Cardiac muscle cell (in vitro differentiated cells and primary cell): ENCODE data around the gene CFAP46. TPM values are rescaled to one million over a fixed set of nuclear protein-coding genes. Genes with fewer than 3 reads are reported as not detected.
"Not testable (repeated sequence)": the region's sequence is repeated elsewhere in the genome, so short reads cannot be mapped to it uniquely, and the experiment has no call there.

Experiments used
- DNase-seq, 2 donors: peaks; one replicate each; pipeline versions ENCODE4 v3.0.0 to v3.0.0-alpha.2; 2010 to 2017; ENCODE audit warnings: low read depth in 1 of 2, low spot score in 1 of 2
- H3K27ac ChIP-seq: fragments of 200-600 bp; sonication (generic); 2 replicates; pipeline ENCODE4 v1.5.1; 2016
- H3K27me3 ChIP-seq: fragments of 200-600 bp; sonication (generic); 2 replicates; pipeline ENCODE4 v1.6.0; 2016; ENCODE audit warnings: control low read depth
- H3K36me3 ChIP-seq: fragments of 200-600 bp; sonication (generic); 2 replicates; pipeline ENCODE4 v1.5.1; 2016; ENCODE audit warnings: control low read depth
- H3K4me1 ChIP-seq: fragments of 200-600 bp; sonication (generic); 2 replicates; pipeline ENCODE4 v1.8.1; 2017; ENCODE audit warnings: low read depth, mild to moderate bottlenecking, mixed run types
- H3K4me3 ChIP-seq: fragments of 200-600 bp; sonication (generic); 2 replicates; pipeline ENCODE4 v1.5.1; 2016; ENCODE audit warnings: mild to moderate bottlenecking
- H3K9me3 ChIP-seq: fragments of 200-600 bp; sonication (generic); 2 replicates; pipeline ENCODE4 v1.5.1; 2017; ENCODE audit warnings: low read depth, mild to moderate bottlenecking, control low read depth
- CTCF ChIP-seq: IDR thresholded peaks from 2 replicates; pipeline ENCODE4 v1.5.1; 2012; ENCODE audit warnings: low read depth, mild to moderate bottlenecking, low read length
- polyA plus RNA-seq: library from polyadenylated mRNA; unstranded; fragments of >200 nt; fragmentation: Nextera tagmentation; extraction: Ambion mirVana; gene quantifications from 2 replicates; pipeline ENCODE4 v1.2.1, GENCODE V29; 2016
- total RNA-seq: library from RNA; depleted of rRNA; stranded (reverse); fragments of >200 nt; gene quantifications from 2 replicates; pipeline ENCODE4 v1.2.3, GENCODE V29; 2016

CFAP46 gene
- total and polyA plus RNA-seq, 2 experiments from 2014 or later: 2.8 to 4.5 TPM

- no peak for TF ChIP-seq CTCF
- peaks cover 54% of the 10 kb centered on the region for H3K27me3 ChIP-seq
- DNase-seq: no peak
Measured at GRCh38 chr10:132793871-132794849, 148.2 kb downstream of the CFAP46 start.

DNA sequence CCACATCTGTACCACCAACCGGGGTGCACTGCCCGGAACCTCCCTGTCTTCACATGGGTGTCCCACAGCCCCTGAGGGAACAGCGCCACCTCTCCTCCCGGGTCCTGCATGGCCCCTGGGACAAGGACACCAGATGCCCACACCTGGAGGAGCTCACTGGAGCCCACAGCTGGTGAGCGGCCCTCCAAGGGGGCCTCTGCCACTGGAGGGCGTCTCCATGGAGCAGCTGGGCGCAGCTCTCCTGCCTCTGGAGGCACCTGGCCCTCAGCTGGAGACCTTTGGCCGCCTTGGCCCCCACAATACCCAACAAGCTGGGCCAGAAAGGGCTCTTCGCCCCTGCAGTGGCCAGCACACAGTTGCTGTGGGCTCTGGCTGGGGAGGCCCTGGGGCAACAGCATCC, 149.2 kb downstream of the CFAP46 start:
- no peak for DNase-seq

More at GRCh38 chr10:132793871-132794849, 148.2 kb downstream of the CFAP46 start:
- Histone ChIP-seq H3K4me3 (no peak overlapping the region), H3K36me3 (no peaks in the 10 kb centered on the region), H3K4me1 (no peaks in the 10 kb centered on the region), H3K27ac (no peak overlapping the region), H3K9me3 (no peaks in the 10 kb centered on the region)

GRCh38 chr10:132792796-132793195, 149.6 kb downstream of the CFAP46 start:
- no peak overlapping the region for H3K4me3 ChIP-seq
- H3K4me1 ChIP-seq: no peaks in the 10 kb centered on the region
- TF ChIP-seq CTCF: no peak
- no peaks in the 10 kb centered on the region for H3K9me3 ChIP-seq
- H3K27me3 ChIP-seq: peaks cover 68% of the 10 kb centered on the region
- no peak for DNase-seq
- no peaks in the 10 kb centered on the region for H3K36me3 ChIP-seq
- H3K27ac ChIP-seq: no peak overlapping the region

More for the DNA sequence above, 149.2 kb downstream of the CFAP46 start:
- Histone ChIP-seq H3K27ac (no peak overlapping the region), H3K27me3 (peaks cover 64% of the 10 kb centered on the region), H3K4me1 (no peaks in the 10 kb centered on the region), H3K9me3 (no peaks in the 10 kb centered on the region), H3K4me3 (no peak overlapping the region), H3K36me3 (no peaks in the 10 kb centered on the region)
- TF ChIP-seq CTCF: no peak

GRCh38 chr10:132792099-132792498, 150.3 kb downstream of the CFAP46 start:
- H3K36me3 ChIP-seq, H3K4me1 ChIP-seq, H3K27ac ChIP-seq, H3K9me3 ChIP-seq, H3K4me3 ChIP-seq, DNase-seq: not testable (repeated sequence)
- peaks cover 74% of the 10 kb centered on the region for H3K27me3 ChIP-seq

- peaks cover 74% of the 10 kb centered on the region for H3K27me3 ChIP-seq
- peaks cover 3% of the 10 kb centered on the region for H3K4me1 ChIP-seq
Measured at GRCh38 chr10:132790934-132791829, 151.2 kb downstream of the CFAP46 start.

More at GRCh38 chr10:132790934-132791829, 151.2 kb downstream of the CFAP46 start:
- Histone ChIP-seq H3K36me3 (no peaks in the 10 kb centered on the region), H3K4me3 (no peak overlapping the region), H3K27ac (no peak overlapping the region), H3K9me3 (no peaks in the 10 kb centered on the region)
- DNase-seq: no peak
- TF ChIP-seq CTCF: no peak
